Upper lobe of left lung (tissue), 6 donors: ENCODE results near the gene DIAPH1. TPM values are rescaled to one million over a fixed set of nuclear protein-coding genes. Genes with fewer than 3 reads are reported as not detected.

Experiments
- ATAC-seq, 2 donors: fragments of 200-7000 bp; cut with Tn5 transposase; one replicate each; pipeline ENCODE4 v1.9.1; 2022; ENCODE audit warnings: mild to moderate bottlenecking in 2 of 2, moderate library complexity in 2 of 2; ENCODE audit not compliant: low FRiP score in 2 of 2
- DNase-seq, 2 donors: peaks; one replicate each; pipeline ENCODE4 v3.0.0-alpha.2; 2019 to 2020
- H3K27ac ChIP-seq, 4 donors: fragments of 200-600 bp; sonication (generic); one replicate each; pipeline ENCODE4 v1.5.1; 2016 to 2019
- H3K27me3 ChIP-seq, 4 donors: fragments of 200-600 bp; sonication (generic); one replicate each; pipeline ENCODE4 v1.5.1; 2017 to 2019
- H3K36me3 ChIP-seq, 4 donors: fragments of 200-600 bp; sonication (generic); one replicate each; pipeline ENCODE4 v1.5.1; 2016 to 2019
- H3K4me1 ChIP-seq, 4 donors: fragments of 200-600 bp; sonication (generic); one replicate each; pipeline ENCODE4 v1.5.1; 2018 to 2019
- H3K4me3 ChIP-seq, 4 donors: fragments of 200-600 bp; sonication (generic); one replicate each; pipeline ENCODE4 v1.5.1; 2017 to 2019; ENCODE audit warnings: mild to moderate bottlenecking in 2 of 4, moderate library complexity in 1 of 4
- H3K9me3 ChIP-seq, 4 donors: fragments of 200-600 bp; sonication (generic); one replicate each; pipeline ENCODE4 v1.5.1; 2018 to 2019
- CTCF ChIP-seq, 6 experiments: fragments of 450-650 bp in 4 of 6; fragments of 200-600 bp in 2 of 6; sonication (generic) in 2 of 6; IDR thresholded peaks; one replicate each; pipeline ENCODE4 v1.5.1; 2016 to 2019; ENCODE audit warnings: antibody characterized with exemption in 6 of 6
- EP300 ChIP-seq, 4 donors: sonication (generic); formaldehyde crosslinking; IDR thresholded peaks; one replicate each; pipeline ENCODE4 v1.5.1; 2017; ENCODE audit warnings: antibody characterized with exemption in 4 of 4, control low read depth in 2 of 4
- POLR2A ChIP-seq, 4 donors: fragments of 450-650 bp; IDR thresholded peaks; one replicate each; pipeline ENCODE4 v1.5.1; 2016 to 2017; ENCODE audit warnings: antibody characterized with exemption in 4 of 4, mild to moderate bottlenecking in 2 of 4
- POLR2AphosphoS5 ChIP-seq, 2 donors: sonication (generic); formaldehyde crosslinking; IDR thresholded peaks; one replicate each; pipeline ENCODE4 v1.5.1; 2017; ENCODE audit warnings: antibody characterized with exemption in 2 of 2
- WGBS, 2 donors: methylation state at CpG; one replicate each; pipeline ENCODE4 v1.1.5; 2017 to 2018; 5-methylcytosine and 5-hydroxymethylcytosine counted together
- total RNA-seq, 6 donors: library from RNA; depleted of rRNA in 4 of 6; stranded (reverse); fragments of >200 nt in 4 of 6; gene quantifications; one replicate each; pipeline versions ENCODE4 v1.1.0 to v1.2.1, GENCODE V29; 2016 to 2021
- donor health status: DM: no; HTN: no; CAD: no; lungs with moderate emphysema.
- donor health status: DM: no; HTN: yes; CAD: no; lungs with severe emphysema.

DIAPH1 gene
- total RNA-seq, 6 donors from 2014 or later, result 96.4 to 175 (median 133) TPM

DNA sequence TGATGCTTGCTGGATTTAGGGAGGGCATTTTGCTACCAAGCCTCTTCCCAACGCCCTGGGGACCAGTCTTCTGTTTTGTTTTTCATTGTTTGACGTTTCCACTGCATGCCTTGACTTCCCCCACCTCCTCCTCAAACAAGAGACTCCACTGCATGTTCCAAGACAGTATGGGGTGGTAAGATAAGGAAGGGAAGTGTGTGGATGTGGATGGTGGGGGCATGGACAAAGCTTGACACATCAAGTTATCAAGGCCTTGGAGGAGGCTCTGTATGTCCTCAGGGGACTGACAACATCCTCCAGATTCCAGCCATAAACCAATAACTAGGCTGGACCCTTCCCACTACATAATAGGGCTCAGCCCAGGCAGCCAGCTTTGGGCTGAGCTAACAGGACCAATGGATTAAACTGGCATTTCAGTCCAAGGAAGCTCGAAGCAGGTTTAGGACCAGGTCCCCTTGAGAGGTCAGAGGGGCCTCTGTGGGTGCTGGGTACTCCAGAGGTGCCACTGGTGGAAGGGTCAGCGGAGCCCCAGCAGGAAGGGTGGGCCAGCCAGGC lies 107.0 kb downstream of the DIAPH1 start:
- H3K4me3 ChIP-seq, result peak overlapping the region in 1 of 4 donors; percentile 57
- H3K4me1 ChIP-seq, result peaks cover 55 to 64% (median 59%) of the 10 kb centered on the region in 4 donors
- ATAC-seq (no peak), DNase-seq (no peak)
- H3K27me3 ChIP-seq, result no peaks in the 10 kb centered on the region
- H3K27ac ChIP-seq, result peak overlapping the region; percentile 79 to 92 (median 88)
- WGBS, 2 donors, result 69 to 72% methylated on average over 2 to 4 of the region's 4 CpGs
- TF ChIP-seq CTCF (IDR thresholded peaks at IDR 0.05) (no peak), EP300 (IDR thresholded peaks at IDR 0.05) (no peak), POLR2A (IDR thresholded peaks at IDR 0.05) (no peak), POLR2AphosphoS5 (IDR thresholded peaks at IDR 0.05) (no peak)
- peaks cover 2 to 41% (median 13%) of the 10 kb centered on the region in 4 donors for H3K36me3 ChIP-seq
- H3K9me3 ChIP-seq, result no peaks in the 10 kb centered on the region

DNA sequence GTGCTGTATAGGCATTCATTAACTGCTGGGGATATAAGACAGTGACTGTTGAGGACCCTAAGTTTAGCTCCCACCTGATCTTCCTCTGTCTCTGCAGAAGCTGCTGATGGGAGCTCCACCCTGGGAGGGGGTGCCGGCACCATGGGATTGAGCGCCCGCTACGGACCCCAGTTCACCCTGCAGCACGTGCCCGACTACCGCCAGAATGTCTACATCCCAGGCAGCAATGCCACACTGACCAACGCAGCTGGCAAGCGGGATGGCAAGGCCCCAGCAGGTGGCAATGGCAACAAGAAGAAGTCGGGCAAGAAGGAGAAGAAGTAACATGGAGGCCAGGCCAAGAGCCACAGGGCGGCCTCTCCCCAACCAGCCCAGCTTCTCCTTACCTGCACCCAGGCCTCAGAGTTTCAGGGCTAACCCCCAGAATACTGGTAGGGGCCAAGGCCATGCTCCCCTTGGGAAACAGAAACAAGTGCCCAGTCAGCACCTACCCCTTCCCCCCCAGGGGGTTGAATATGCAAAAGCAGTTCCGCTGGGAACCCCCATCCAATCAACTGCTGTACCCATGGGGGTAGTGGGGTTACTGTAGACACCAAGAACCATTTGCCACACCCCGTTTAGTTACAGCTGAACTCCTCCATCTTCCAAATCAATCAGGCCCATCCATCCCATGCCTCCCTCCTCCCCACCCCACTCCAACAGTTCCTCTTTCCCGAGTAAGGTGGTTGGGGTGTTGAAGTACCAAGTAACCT lies 107.8 kb downstream of the DIAPH1 start:
- Histone ChIP-seq H3K36me3 (peaks cover under 1 to 41% (median 6%) of the 10 kb centered on the region in 4 donors), H3K27me3 (no peaks in the 10 kb centered on the region), H3K4me1 (peaks cover 51 to 58% (median 54%) of the 10 kb centered on the region in 4 donors), H3K4me3 (no peak overlapping the region), H3K27ac (peak overlapping the region in 1 of 4 donors; percentile 92), H3K9me3 (no peaks in the 10 kb centered on the region)
- no peak for TF ChIP-seq POLR2A (IDR thresholded peaks at IDR 0.05)
- TF ChIP-seq EP300 (IDR thresholded peaks at IDR 0.05), result no peak
- no peak for TF ChIP-seq POLR2AphosphoS5 (IDR thresholded peaks at IDR 0.05)
- no peak for TF ChIP-seq CTCF (IDR thresholded peaks at IDR 0.05)
- WGBS, 2 donors, result 94 to 100% methylated on average over 12 to 14 of the region's 14 CpGs
- ATAC-seq (no peak), DNase-seq (peak in 1 of 2 donors; percentile 69)

DNA sequence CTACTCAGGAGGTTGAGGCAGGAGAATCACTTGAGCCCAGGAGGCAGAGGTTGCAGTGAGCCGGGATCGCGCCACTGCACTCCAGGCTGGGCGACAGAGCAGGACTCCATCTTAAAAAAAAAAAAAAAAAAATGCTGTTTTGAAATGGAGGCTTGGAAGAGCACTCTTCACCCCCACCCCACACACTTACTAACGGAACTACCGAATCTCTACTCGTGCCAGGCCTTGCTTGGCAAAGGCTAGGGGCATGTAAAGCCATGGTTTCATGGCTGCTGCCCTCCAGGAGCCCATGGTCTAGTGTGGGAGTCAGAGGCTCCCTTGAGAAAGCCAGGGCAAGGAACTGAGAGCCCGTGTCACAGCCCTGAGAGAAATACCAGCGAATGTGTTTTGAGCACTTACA lies 108.6 kb downstream of the DIAPH1 start:
- no peak for TF ChIP-seq EP300 (IDR thresholded peaks at IDR 0.05)
- TF ChIP-seq POLR2A (IDR thresholded peaks at IDR 0.05), result no peak
- TF ChIP-seq POLR2AphosphoS5 (IDR thresholded peaks at IDR 0.05), result no peak
- no peak for TF ChIP-seq CTCF (IDR thresholded peaks at IDR 0.05)
- DNase-seq (peak in 1 of 2 donors; percentile 33), ATAC-seq (no peak)
- Histone ChIP-seq H3K27ac (peak overlapping the region in 3 of 4 donors; percentile 77 to 87 (median 81)), H3K4me3 (no peak overlapping the region), H3K36me3 (peaks cover 0 to 41% (median 1%) of the 10 kb centered on the region in 4 donors), H3K27me3 (no peaks in the 10 kb centered on the region), H3K4me1 (peaks cover 43 to 49% (median 46%) of the 10 kb centered on the region in 4 donors), H3K9me3 (no peaks in the 10 kb centered on the region)
- WGBS, 2 donors, result 85 to 89% methylated on average over 9 of the region's 9 CpGs

- H3K4me1 ChIP-seq, result peaks cover 31 to 38% (median 34%) of the 10 kb centered on the region in 4 donors
Observed at GRCh38 chr5:141508798-141509611, 109.8 kb downstream of the DIAPH1 start.

More at GRCh38 chr5:141508798-141509611, 109.8 kb downstream of the DIAPH1 start:
- peak in 1 of 2 donors; percentile 66 for DNase-seq
- ATAC-seq, result peak; percentile 17 to 73
- no peaks in the 10 kb centered on the region for H3K27me3 ChIP-seq
- H3K9me3 ChIP-seq, result no peaks in the 10 kb centered on the region
- H3K27ac ChIP-seq, result peak overlapping the region; percentile 77 to 87 (median 79)
- peak overlapping the region in 2 of 4 donors; percentile 23 to 31 for H3K4me3 ChIP-seq
- H3K36me3 ChIP-seq, result peaks cover 0 to 42% (median 0%) of the 10 kb centered on the region in 4 donors
- TF ChIP-seq POLR2AphosphoS5 (IDR thresholded peaks at IDR 0.05) (peak; percentile 14 to 43), POLR2A (IDR thresholded peaks at IDR 0.05) (no peak), EP300 (IDR thresholded peaks at IDR 0.05) (no peak)
- 29 to 31% methylated on average over 22 to 23 of the region's 23 CpGs for WGBS, 2 donors
